Measurements from ENCODE around the gene ANAPC16.

DNA sequence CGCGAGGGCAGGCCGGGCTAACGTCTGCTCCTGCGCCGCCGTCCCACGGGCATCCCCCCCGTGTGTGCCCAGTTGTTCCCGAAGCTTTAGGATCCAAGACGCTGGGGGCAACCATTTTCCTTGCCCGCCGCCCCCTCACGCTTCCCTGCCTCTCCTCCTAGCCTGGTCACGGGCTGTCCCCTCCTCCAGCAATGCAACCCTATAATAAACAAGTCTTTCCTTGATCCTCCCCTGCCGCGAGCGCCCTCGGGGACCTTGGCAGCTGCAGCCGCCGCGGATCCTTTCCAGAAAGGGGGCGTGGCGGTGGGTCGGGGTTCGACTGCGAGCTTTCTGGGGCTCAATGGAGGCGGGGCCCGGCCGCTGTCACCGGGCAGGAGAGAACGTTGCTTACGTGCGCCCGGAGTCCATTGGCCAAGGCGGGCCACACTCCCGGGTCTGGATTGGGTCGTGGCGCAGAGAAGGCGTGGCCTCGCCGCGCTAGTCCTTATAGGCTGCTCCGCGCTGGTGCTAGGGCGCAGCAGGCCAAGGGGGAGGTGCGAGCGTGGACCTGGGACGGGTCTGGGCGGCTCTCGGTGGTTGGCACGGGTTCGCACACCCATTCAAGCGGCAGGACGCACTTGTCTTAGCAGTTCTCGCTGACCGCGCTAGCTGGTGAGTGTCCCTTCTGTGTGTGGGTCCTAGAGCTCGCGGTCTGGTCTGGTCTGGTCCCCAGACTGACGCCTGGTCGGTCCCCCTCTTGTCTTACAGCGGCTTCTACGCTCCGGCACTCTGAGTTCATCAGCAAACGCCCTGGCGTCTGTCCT, 57.8 kb downstream of the ANAPC16 start, which contains the start of gene DDIT4:
- TF ChIP-seq CTCF (IDR thresholded peaks at IDR 0.05; ENCODE audit: insufficient read depth, low read length) (no peak), POLR2AphosphoS5 (IDR thresholded peaks at IDR 0.05; ENCODE audit: low read depth) (peak; percentile 99)

Data from HL-60 (cell line).